Skin epidermis (tissue), 12 donors: ENCODE data around the gene WFDC8.
"Not testable (repeated sequence)": the region's sequence is repeated elsewhere in the genome, so short reads cannot be mapped to it uniquely, and the experiment has no call there.

Experiments
- H3K27ac ChIP-seq, 21 experiments: fragments of 200-600 bp; sonication (generic) in 11 of 21; one replicate each; pipeline ENCODE4 v1.5.0; 2020; ENCODE audit warnings: mild to moderate bottlenecking in 3 of 21, inconsistent platforms in 2 of 21, moderate library complexity in 2 of 21
- H3K4me3 ChIP-seq, 7 experiments: fragments of 200-600 bp; sonication (generic) in 2 of 7; one replicate each; pipeline ENCODE4 v1.5.0; 2020; ENCODE audit warnings: inconsistent platforms in 2 of 7, mild to moderate bottlenecking in 2 of 7, moderate library complexity in 1 of 7

The WFDC8 gene

DNA sequence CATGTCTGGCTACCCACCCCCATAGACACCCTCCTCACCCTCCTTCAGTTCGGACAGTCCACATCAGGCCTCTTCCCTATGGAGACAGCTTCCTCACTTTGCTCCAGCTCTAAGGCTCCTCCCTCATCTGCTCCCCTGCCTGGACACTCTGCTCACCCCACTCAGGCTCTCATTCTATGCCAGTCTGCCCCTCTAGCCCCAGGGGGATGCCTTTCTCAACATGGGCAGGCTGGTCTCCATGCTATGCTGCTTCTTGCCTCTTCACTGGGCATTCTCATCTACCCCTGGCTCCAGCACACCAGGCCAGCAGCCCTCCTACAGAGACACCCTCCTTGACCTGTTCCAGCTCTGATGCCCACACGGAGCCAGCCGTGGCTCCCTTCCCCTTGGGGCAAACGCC lies at the start of gene WFDC8:
TSS of gene WFDC8 (minus strand) at position 101 of the 400 bp plus-strand sequence. CDS start at position 64, 37 bp downstream.
- no peak within 1 kb of the TSS for H3K4me3 ChIP-seq
- no peak within 1 kb of the TSS for H3K27ac ChIP-seq

- no peak overlapping the region for H3K4me3 ChIP-seq
- H3K27ac ChIP-seq: no peak overlapping the region
Measured at GRCh38 chr20:45626540-45626939, 47.5 kb upstream of the WFDC8 start.

DNA sequence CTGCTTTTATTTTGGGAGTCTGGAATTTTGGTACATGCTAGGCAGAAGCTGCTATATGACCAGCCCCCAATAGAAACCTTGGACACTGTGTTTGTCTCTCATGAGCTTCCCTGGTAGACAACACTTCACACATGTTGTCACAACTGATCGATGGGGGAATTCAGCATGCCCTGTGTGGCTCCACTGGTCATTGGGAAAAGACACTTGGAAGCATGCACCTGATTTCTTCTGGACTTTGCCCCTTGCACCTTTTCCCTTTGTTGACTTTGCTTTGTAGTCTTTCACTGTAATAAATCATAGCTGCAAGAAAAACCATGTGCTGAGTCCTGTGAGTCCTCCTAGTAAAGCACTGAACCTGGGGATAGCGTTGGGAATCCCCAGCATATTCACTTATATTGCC lies 42.5 kb upstream of the WFDC8 start:
- Histone ChIP-seq H3K27ac (no peak overlapping the region), H3K4me3 (no peak overlapping the region)

DNA sequence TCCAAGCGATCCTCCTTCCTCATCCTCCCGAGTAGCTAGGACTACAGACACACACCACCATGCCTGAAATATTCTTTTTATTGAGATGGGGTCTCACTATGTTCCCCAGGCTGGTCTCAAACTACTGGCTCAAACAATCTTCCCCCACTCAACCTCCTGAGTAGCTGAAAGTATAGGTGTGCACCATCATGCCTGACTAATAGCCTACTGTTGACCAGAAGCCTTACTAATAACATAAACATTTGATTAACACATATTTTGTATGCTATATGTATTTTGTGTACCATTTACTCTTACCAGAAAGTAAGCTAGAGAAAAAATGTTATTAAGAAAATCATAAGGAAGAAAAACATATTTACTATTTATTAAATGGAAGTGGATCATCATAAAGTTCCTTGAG lies 38.5 kb upstream of the WFDC8 start:
- Histone ChIP-seq H3K4me3 (no peak overlapping the region), H3K27ac (no peak overlapping the region)

- no peak overlapping the region for H3K4me3 ChIP-seq
- no peak overlapping the region for H3K27ac ChIP-seq
Measured at GRCh38 chr20:45612314-45612713, 33.2 kb upstream of the WFDC8 start.

DNA sequence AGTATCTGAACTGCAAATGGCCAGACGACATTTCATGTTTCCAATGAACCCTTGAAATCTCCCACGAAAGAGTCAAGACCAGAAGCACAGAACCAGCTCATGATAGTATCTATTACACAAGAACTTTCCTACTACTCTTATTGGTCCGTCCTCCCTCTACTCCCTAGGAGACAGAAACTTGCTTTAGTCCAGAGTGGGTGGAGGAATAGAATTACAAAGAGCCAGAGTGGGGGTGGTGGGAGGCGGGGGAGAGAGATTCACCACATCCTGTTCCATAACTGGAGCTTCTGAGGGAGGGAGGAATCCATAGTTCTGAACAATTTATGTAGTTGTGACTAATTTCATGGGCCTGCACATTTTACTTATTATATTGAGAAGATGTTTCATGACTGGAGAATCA lies 32.0 kb upstream of the WFDC8 start:
- Histone ChIP-seq H3K27ac (peak overlapping the region in 1 of 21 experiments; percentile 25), H3K4me3 (no peak overlapping the region)

DNA sequence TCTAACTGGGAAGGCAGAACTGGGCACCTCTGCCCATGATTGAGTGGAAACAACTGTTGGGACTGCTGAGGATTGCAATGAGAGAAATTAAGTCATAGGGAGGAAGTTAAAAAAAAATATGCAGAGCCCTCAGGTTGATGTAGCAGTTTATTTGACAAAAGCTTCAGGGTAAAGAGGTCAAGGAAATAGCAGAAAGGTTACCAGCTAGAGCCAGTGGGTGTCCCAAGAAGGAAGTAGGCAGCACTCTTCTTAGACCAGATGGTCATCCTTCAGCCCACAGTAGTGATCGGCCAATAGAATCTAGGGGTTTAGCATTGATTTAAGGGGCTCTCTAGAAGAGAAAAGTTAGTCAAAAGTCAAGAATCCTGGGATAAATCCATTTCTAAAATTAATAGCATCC lies 28.7 kb upstream of the WFDC8 start:
- no peak overlapping the region for H3K27ac ChIP-seq
- H3K4me3 ChIP-seq: no peak overlapping the region

- Histone ChIP-seq H3K27ac (no peak overlapping the region), H3K4me3 (no peak overlapping the region)
Measured at GRCh38 chr20:45595235-45595634, 16.2 kb upstream of the WFDC8 start.

- H3K4me3 ChIP-seq: no peak overlapping the region
- H3K27ac ChIP-seq: no peak overlapping the region
Measured at GRCh38 chr20:45593498-45593897, 14.4 kb upstream of the WFDC8 start.

DNA sequence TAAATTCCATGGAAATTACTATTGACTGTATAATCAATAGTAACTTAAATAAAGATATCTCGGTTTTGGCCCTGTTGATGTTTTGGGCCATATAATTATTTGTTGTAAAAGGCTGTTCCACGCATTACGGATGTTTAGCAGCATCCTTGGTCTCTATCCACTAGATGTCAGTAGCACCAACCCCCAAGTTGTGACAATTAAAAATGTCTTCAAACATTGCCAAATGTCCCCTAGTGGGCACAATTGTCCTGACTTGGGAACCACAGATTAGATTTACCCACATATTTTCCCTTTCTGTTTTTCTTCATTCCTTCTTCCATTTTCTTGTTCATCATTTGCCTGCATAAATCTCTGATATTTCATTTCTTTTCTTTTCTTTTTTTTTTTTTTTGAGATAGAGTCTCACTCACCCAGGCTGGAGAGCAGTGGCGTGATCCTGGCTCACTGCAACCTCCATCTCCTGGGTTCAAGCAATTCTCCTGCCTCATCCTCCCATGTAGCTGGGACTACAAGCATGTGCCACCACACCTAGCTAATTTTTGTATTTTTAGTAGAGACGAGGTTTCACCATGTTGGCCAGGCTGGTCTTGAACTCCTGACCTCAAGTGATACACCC lies 13.6 kb upstream of the WFDC8 start:
- no peak overlapping the region for H3K27ac ChIP-seq
- H3K4me3 ChIP-seq: no peak overlapping the region

DNA sequence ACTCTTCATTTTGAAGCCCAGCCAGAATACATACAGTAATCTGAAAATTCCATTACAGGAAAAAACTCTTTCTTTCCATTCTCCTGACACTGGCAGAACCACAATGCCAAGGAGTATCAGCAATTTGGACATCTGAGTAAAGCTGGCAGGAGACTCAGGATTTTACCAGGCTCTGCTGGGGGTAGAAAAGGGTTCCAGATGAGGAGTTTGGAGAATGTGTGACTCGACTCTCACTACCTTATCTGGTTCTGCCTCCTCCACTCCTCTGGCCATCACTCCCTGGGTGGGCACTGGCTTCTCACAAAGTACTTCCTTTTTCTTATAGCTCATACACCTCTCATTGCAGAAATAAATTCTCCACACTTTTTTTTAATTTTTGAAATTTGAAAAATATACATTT lies 10.6 kb upstream of the WFDC8 start:
- H3K4me3 ChIP-seq: no peak overlapping the region
- no peak overlapping the region for H3K27ac ChIP-seq

- Histone ChIP-seq H3K4me3 (no peak overlapping the region), H3K27ac (no peak overlapping the region)
Measured at GRCh38 chr20:45588800-45589199, 9.7 kb upstream of the WFDC8 start.

GRCh38 chr20:45585986-45586385 lies 6.9 kb upstream of the WFDC8 start:
- H3K27ac ChIP-seq, H3K4me3 ChIP-seq: not testable (repeated sequence)

- H3K27ac ChIP-seq, H3K4me3 ChIP-seq: not testable (repeated sequence)
Measured at GRCh38 chr20:45584294-45584693, 5.2 kb upstream of the WFDC8 start.

GRCh38 chr20:45583502-45583901 lies 4.4 kb upstream of the WFDC8 start:
- Histone ChIP-seq H3K27ac (no peak overlapping the region), H3K4me3 (no peak overlapping the region)

- H3K4me3 ChIP-seq: no peak overlapping the region
Measured at GRCh38 chr20:45581702-45582101, 2.6 kb upstream of the WFDC8 start.

GRCh38 chr20:45578231-45578630 lies 853 bp downstream of the WFDC8 start:
- no peak overlapping the region for H3K4me3 ChIP-seq

More at GRCh38 chr20:45581702-45582101, 2.6 kb upstream of the WFDC8 start:
- H3K27ac ChIP-seq: no peak overlapping the region

DNA sequence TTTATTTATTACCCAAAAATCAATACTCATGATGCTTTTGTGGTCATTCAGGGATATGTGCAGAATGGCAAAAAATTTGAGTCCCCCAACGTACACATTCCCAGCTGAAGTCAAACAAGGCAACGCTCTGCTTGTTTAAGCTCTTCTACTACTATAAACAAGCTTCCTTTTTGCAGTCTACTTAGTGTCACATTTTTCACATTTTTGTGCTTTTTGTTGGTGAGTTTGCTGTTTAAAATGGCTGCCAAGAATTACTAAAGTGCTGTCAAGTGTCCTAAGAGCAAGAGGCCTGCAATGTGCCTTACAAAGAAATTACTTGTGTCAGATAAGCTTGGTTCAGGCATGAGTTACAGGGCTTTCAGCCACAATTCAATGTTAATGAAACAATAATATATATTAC lies 2.1 kb downstream of the WFDC8 start:
- Histone ChIP-seq H3K27ac (no peak overlapping the region), H3K4me3 (no peak overlapping the region)

More at GRCh38 chr20:45578231-45578630, 853 bp downstream of the WFDC8 start:
- H3K27ac ChIP-seq: no peak overlapping the region

GRCh38 chr20:45575931-45576330 lies 3.2 kb downstream of the WFDC8 start:
- Histone ChIP-seq H3K4me3 (no peak overlapping the region), H3K27ac (no peak overlapping the region)

- H3K4me3 ChIP-seq, H3K27ac ChIP-seq: not testable (repeated sequence)
Measured at GRCh38 chr20:45569650-45570049, 9.4 kb downstream of the WFDC8 start.

- no peak overlapping the region for H3K27ac ChIP-seq
Measured at GRCh38 chr20:45564760-45565276, 14.3 kb downstream of the WFDC8 start.

DNA sequence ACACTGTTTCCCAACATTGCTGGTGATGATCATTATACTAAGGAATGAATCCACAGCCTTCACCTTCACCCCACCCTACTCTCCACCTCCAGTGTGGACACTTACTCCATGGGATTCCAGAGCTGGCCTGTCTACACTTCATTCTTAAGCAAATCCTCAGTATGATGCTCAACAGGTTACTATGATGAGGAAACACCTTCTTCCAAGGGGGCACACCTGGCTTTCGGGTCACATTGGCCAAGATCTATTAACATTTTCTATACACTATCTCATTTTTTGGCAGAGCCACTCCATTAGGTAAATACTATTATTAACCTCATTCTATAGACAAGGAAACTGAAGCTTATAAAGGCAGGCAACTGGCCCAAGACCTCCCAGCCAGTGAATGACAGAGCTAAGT lies 23.9 kb downstream of the WFDC8 start:
- Histone ChIP-seq H3K27ac (no peak overlapping the region), H3K4me3 (no peak overlapping the region)

More at GRCh38 chr20:45564760-45565276, 14.3 kb downstream of the WFDC8 start:
- no peak overlapping the region for H3K4me3 ChIP-seq
